SK-MEL-5 (cell line): ENCODE data around the gene PPP3R1. TPM values are rescaled to one million over a fixed set of nuclear protein-coding genes. Genes with fewer than 3 reads are reported as not detected.
A peak's percentile ranks its signal among the peaks of the same experiment; 100 is the strongest.

ENCODE experiments used
- DNase-seq: peaks from one replicate; pipeline ENCODE4 v3.0.0-alpha.2; 2016; ENCODE audit warnings: low read depth, low spot score
- in situ Hi-C: cut with HindIII; loops from 2 replicates; pipeline ENCODE4 v1.10.0; 2016; ENCODE audit warnings: low sequenced_read_pairs, high pct_unique_total_duplicates, low pct_unique_long_range_greater_than_20kb
- polyA plus RNA-seq, 2 experiments: library from polyadenylated mRNA; depleted of rRNA; stranded (reverse); fragments of >200 nt; gene quantifications; 2 replicates each; pipeline ENCODE4 v1.2.3, GENCODE V29; 2015
- total RNA-seq: library from RNA; depleted of rRNA; stranded (reverse); fragments of >200 nt; shearing (Covaris generic); gene quantifications from 2 replicates; pipeline ENCODE4 v1.2.3, GENCODE V29; 2014; rRNA removed

PPP3R1 gene, protein sequence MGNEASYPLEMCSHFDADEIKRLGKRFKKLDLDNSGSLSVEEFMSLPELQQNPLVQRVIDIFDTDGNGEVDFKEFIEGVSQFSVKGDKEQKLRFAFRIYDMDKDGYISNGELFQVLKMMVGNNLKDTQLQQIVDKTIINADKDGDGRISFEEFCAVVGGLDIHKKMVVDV
- total RNA-seq, result 20.3 and 23.6 TPM in 2 replicates
- 54.3 and 71.1 TPM in 2 replicates for polyA plus RNA-seq (2015; cell fraction: cytosol; rRNA removed)
- 20.5 and 23.5 TPM in 2 replicates for polyA plus RNA-seq (2015; cell fraction: nucleus; rRNA removed)

DNA sequence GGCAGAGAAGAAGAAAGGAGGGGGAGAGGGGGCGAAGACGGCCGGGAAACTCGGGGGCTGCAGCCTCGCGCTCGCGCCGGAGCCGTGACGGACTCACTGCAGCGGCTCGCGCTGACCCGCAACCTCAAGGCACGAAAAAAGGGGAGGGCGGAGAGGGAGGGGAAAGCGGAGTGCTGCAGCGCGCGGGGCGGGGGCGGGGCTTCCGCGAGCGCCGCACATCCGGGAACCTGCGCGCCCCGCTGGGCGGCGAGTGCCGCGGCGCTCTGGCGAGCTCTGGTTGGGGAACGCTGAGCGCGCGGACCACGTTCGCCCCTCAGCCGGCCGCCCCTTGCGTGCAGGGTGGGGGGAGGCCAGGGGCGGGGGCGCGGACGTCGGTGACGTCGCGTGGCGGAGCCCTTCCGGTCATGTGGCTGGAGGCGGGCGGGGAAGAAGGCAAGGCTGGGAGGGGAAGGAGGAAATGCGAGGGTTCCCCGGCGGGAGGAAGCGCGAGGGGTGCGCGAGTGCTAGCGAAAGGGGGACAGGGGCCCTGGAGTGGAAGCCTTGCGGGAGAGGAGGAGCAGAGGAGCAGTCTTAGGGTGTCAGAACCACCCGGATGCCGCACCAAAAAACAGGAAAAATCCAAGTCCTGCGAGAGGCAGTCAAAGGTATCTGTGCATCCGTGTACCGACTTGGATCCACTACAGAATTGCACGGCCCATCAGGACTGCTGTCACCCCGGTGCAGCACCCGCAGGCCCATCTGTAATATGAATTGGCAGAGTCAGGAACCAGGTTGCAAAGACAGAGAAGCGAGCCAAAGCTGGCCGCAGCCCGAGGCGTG lies at the start of gene PPP3R1:
PPP3R1 (minus strand) TSS at position 133 of the 819 bp plus-strand sequence. CDS start 405 bp downstream, outside the sequence.
- in situ Hi-C loops, result no loop called here
- peak; percentile 96 for DNase-seq

DNA sequence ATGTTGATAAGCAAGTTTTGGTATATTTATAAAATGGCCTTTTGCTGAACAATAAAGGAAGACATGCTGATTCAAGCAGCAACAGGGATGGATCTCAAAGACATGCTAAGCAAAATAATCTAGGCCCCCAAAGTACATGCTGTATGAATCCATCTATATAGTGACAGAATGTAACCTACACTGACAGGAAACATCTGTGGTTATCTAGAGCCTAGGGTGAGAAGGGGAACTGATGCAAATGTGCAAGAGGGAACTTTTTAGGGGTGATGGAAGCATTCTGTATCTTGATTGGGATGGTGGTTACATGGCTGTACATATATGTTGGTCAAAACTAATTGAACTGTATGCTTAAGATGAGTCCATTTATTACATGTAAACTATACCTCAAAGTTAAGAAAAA lies 43.2 kb upstream of the PPP3R1 start:
- DNase-seq, result no peak
- in situ Hi-C loops, result no loop called here

DNA sequence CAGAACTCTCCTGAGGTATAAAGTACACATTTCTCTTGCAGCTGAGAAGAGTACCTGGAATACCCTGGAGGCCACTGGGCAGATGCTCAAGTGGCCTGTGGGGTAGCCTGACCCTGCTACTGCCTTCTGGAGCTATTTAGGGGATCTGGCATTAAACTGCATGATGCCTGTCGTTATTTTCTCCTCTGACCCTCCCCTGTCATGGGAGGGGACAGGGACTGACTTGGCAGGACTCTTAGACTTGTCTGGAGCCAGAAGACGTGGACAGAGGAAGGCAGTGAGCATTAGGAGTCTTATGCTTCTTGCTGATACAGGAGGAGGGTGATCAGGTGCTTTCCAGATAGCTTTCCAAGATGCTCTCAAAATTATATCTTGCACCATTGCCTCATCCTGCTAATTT lies 42.6 kb upstream of the PPP3R1 start:
- DNase-seq, result no peak
- in situ Hi-C loops, result loop anchor here (5.0 kb wide), 1 partner anchor 188 kb away; no protein-coding TSS in a partner anchor

DNA sequence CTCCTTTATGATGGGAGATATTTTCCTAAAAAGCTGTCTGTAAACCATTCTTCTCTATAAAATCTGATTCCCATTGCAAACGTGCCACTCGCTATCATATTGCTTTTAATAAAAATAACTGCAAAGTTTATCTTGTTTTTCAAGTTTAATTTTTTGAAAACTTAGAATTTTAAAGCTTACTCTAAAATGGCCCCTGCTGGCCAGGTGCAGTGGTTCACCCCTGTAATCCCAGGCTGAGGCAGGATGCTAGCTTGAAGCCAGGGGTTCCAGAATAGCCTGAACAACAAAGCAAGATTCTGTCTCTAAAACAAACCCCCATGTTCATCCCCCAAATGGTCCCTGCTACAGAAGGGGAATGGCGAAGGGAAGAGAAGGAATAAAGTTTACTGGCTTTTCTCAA lies 41.9 kb upstream of the PPP3R1 start:
- no peak for DNase-seq
- in situ Hi-C loops, result loop anchor here (5.0 kb wide), 1 partner anchor 187 kb away; no protein-coding TSS in a partner anchor

DNA sequence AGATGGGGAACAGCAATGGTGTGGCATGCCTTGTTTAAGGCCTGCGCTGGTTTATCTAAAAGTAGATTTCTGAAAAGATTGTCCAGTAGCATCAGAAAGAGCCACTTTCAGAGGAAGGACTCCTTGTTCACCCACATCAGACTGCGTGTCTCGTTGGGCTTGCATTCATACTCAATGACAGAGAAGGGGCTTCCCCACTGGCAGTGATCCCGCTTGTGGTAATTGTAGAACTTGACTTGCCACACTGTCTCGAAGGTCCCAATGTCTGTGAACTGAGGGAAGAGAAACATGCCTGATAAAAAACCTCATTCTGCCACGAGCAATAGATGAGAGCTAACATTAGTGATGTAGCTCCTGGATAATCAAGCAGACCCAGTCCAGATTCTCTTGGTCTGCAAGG lies 41.4 kb upstream of the PPP3R1 start:
- DNase-seq, result no peak
- in situ Hi-C loops, result loop anchor here (5.0 kb wide), 1 partner anchor 186 kb away; no protein-coding TSS in a partner anchor

DNA sequence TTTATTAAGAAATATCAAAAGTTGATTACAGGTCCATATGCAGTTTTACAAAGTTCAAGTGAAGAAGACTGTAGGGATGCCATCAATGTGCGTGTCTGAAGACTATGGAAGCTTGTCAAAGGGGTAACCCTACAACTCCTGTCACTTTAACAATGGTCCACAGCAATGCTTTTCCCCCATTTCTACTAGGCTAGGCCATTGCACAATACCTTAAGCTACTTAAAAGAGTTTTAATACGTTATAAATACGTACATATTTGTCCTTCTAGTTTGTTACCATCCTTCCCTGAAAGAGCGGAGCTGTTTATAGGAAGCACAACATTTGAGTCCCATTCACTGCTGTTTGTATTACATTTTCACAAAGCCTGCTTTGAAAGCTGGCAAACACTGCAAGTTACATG lies 40.7 kb upstream of the PPP3R1 start:
- no peak for DNase-seq
- in situ Hi-C loops, result loop anchor here (5.0 kb wide), 1 partner anchor 186 kb away; no protein-coding TSS in a partner anchor

DNA sequence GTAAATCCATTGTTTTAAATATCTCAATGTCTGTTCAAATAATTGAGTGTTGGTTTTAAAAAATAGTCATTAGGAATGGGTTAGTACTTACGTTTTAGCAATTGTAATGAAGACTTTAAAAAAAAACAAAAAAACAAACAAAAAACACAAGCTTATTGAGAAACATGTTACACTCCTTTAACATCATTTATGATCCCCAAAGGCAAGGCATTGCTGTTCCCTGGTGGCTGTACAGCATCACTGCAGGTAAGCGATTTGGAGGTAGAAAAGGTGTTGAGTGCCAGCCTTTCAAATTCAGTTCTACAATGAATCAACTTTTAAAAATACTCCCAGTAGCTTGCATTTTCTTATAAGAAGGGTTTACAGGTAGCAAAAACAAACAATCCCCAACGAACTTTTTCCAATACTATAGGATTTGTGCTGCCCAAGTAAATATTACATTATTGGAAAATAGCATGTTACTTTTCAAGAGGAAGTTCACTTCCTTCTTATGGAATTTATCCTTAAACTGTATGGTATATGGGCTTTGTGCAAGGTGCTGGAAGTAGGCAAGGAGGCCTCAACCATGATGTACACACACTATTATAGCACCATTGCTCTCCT lies 39.9 kb upstream of the PPP3R1 start:
- in situ Hi-C loops, result loop anchor here (5.0 kb wide), 1 partner anchor 185 kb away; no protein-coding TSS in a partner anchor
- peak; percentile 58 for DNase-seq

DNA sequence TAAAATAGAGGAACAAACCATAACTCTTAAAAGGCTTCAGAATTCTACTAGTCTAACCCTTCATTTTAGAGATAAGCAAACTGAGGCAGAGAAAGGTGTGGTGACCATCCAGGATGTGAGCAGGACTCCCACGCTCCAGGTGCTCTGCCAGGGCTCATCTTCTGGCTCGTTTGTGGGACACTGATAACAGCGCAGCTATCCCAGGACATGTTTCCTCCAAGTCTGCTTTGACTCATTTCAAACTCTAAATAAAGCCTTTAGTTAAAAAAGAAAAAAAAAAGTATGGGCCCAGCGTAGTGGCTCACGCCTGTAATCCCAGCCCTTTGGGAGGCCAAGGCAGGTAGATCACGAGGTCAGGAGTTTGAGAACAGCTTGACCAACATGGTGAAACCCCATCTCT lies 39.0 kb upstream of the PPP3R1 start:
- DNase-seq, result no peak

DNA sequence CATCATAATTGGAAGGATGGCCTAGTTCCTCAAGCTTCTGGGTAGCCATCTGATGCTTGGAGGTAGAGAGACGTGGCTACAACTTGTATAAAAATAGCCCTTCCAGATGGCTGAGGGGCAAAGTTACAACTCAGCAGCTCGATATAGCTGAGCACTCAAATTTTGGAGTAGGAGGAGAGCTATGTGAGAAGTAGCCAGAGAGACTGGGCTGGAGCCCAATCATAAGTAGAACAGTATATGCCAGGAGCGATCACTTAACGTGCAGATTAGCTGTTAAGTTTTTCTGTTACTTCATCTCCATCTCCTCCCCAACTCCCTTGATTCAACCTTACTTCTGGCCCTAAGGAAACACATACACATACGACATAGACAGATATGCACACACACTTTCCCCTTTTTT lies 38.6 kb upstream of the PPP3R1 start:
- no peak for DNase-seq
- in situ Hi-C loops, result loop anchor here (5.0 kb wide), 1 partner anchor 184 kb away; no protein-coding TSS in a partner anchor

More for the DNA sequence above, 39.0 kb upstream of the PPP3R1 start:
- in situ Hi-C loops, result loop anchor here (5.0 kb wide), 1 partner anchor 184 kb away; no protein-coding TSS in a partner anchor

DNA sequence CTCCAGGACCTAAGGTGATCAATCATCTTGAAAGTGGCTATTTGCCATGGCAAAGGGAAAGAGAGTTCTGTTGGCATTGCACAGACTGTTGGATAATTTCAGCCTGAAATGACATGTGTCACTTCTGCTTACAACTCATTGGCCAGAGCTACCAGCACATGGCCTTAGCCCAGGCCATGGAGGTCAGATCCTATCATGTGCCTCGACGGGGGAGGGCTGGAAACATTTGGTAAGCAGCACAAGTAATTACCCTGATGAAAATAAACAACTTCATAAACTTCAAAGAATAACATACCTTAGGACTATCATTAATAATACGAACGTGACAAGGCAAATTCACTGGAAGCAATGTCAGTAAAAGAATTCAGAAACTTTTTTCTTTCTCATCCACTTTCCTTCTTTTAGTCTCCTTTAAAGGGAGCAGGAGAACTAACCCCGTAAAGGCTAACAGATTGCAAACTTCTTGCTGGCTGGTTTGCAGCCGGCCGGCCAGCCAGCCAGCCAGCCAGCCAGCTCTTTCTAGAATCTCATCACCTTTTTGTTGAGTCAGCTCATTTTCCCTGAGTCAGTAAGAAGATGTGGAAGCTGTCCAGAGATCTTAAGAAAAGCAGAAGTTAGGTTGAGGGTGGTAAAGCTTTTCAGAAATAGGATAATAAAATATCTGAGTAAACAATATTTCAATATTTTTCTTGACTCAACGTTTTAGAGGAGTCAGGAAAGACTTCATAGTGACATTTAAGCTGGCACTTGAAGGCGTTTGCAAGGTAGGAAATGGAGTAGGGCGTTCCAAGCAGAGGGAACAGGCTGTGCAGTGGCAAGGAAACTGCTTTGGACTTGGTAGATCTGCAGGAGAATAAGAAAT lies 35.5 kb upstream of the PPP3R1 start:
- in situ Hi-C loops, result no loop called here
- no peak for DNase-seq

DNA sequence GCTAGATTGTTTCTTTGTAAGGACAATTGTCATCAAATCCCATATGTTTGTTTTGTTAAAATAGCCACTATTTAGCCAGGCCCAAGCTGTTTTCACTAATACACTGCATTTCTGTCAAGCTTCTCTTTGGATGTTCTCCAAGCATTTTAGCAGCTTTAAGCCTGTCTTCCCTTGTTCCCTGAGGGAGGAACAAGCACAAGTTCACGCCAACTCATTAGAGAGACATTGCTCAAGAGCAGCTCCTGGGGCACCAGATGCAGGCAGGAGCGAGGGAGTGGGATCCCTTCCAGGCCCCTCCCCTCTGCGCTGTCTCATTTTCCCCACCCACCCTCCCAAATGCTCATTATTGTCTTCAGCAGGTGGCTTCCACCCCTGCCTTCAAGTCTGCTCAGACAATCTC lies 32.6 kb upstream of the PPP3R1 start:
- DNase-seq, result no peak
- in situ Hi-C loops, result no loop called here

DNA sequence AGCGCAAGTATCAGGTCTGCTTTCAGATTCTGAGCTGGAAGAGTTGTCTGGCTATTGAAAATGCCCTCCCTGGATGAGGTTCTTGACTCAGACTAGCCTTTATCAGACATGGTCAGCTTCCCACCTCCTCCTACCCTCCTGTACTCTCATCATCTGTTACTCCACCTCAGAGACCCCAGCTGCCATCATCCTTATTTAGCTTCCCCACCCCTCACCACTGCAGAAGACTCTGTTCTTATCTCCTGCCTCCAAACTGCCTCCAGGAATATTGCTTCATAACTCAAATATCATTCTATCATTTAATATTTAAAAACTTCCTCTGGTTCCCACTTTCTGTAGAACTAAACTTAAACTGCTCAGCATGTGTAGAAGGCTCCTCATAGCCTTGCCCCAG lies 31.1 kb upstream of the PPP3R1 start:
- in situ Hi-C loops, result no loop called here
- no peak for DNase-seq

DNA sequence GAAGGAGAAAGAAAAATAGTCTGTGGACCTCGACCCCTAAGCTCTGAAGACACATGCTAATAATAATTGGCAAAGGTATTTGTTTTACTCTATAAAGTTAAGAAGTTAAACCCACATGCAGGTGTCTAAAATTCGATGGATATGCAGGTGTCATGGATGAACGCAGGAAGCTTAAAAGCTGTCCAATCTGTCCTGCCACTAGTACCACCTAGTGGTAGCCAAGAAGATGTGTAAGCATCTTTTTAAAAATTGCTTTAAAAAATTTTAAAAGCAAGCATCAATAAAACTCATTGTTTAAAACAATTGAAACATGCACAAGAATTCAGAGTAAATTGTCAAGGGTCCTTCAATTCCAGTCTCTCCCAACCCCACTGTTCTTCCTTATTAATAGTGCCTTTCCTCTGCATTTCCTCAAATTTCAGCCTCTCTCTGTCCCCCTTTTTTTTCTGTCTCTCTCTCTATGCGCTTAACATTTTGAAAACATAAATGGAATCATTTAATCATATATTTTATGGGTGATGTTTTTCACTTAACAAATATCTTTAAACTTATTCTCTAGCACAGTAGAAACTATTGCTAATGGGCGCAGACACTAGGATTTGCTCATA lies 30.6 kb upstream of the PPP3R1 start:
- DNase-seq, result peak; percentile 66
- in situ Hi-C loops, result no loop called here

DNA sequence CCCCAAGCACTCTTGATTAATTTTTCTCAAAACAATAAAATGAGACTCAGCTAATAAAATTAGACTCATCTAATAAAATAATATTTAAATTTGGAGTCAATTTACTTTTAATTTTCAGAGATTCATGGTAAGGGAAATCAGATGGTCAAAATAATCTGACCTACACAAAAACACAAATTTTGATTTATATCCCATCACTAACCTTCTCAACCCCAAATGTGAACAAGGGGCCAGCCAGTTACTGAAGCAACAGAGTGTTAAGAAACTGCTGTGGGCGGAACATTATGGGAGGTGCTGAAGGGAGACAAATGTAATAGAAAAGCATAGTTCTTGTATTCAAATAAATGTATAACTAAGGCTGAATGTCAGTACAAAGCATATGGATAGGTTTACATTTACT lies 28.5 kb upstream of the PPP3R1 start:
- in situ Hi-C loops, result no loop called here
- no peak for DNase-seq

DNA sequence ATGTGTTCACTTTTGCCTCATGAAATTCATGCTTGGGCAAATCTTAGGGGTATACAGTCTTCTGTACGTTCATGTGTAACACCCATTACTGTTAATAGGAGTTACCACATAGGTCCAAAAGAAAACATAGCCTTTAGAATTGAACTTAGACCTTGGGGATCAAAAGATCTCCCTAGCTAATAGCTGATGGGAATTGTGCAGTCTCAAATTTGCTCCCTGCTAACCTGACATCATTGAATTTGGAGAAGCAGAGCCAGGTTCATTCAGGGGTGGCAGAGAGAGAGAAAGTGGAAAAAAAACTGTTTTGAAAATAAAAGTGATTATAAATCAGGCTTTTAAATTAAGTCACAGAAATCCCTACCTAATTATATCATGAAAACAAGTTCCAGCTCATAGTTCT lies 28.0 kb upstream of the PPP3R1 start:
- no peak for DNase-seq
- in situ Hi-C loops, result no loop called here

DNA sequence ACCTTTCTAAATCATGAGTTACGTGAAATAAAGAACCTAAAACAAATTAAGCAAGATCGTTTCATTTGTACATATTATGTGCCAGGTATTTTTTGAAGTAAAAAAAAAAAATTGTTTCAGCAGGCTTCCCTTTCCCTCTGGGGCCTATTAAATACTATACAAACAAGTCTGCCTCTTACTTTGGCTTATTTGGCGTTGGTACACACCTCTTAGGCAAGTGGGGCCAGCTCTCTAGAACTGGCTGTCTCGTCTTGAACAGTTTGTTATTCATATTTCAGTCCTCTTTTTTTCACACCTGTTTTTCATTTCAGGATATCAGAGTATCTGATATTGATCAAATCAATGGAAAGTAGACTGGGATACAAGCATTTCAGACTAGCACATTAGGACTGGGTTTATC lies 27.4 kb upstream of the PPP3R1 start:
- no peak for DNase-seq
- in situ Hi-C loops, result no loop called here

DNA sequence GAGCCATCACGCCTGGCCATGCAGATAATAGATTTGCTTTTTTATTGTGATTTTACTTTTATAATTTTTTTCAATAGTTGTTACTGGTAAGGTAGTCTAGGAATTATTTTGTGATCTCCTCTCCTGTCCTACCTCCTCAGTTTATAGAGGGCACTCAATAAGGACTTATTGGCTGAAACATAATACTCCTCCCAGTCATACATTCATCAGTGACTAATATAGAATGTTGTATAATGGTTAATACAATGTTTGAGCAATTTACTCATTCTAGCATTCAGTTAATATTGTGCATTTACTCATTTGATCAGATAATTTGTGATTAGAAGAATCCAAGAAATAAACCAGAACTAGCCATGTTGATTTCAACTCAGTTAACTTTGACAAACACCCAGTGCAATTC lies 25.8 kb upstream of the PPP3R1 start:
- no peak for DNase-seq
- in situ Hi-C loops, result no loop called here
